Caki2 (cell line): ENCODE measurements around the gene GP1BA. TPM values are rescaled to one million over a fixed set of nuclear protein-coding genes. Genes with fewer than 3 reads are reported as not detected.

ENCODE experiments used
- DNase-seq: peaks from one replicate; pipeline ENCODE4 v3.0.0-alpha.2; 2015; ENCODE audit warnings: low read depth
- in situ Hi-C: cut with HindIII; loops from 2 replicates; pipeline ENCODE4 v1.10.0; 2016; ENCODE audit warnings: low sequenced_read_pairs, low pct_unique_long_range_greater_than_20kb, mixed read lengths
- total RNA-seq: library from RNA; depleted of rRNA; stranded (reverse); fragments of >200 nt; shearing (Covaris generic); gene quantifications from 2 replicates; pipeline ENCODE4 v1.2.3, GENCODE V29; 2014; ENCODE audit warnings: low replicate concordance

Gene GP1BA
- total RNA-seq, 1 experiment from 2014 or later: not detected

DNA sequence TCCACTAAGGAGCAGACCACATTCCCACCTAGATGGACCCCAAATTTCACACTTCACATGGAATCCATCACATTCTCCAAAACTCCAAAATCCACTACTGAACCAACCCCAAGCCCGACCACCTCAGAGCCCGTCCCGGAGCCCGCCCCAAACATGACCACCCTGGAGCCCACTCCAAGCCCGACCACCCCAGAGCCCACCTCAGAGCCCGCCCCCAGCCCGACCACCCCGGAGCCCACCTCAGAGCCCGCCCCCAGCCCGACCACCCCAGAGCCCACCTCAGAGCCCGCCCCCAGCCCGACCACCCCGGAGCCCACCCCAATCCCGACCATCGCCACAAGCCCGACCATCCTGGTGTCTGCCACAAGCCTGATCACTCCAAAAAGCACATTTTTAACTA, 1.6 kb downstream of the GP1BA start:
- DNase-seq: no peak
- in situ Hi-C loops: no loop called here

- DNase-seq: peak; percentile 48
Observed at GRCh38 chr17:4934173-4934979, 2.3 kb downstream of the GP1BA start.

DNA sequence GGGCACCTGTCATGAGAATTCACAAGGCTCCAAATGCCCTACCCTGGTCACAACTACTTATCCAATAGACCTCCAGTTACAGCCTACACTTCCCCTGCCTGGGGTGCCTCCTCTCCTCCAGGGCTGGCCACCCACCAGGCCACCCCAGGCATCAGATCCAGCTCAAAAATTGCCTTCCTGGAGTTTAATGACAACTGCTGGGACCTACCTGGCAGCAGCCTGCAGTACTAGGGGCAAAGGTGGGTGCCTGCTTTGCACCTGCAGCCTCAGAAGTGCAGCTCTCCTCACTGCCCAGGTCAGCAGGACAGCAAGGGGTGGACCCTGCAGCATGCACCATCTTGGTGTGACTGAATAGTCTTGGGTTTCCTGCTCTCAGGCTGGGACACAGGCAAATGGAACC, 3.6 kb downstream of the GP1BA start:
- DNase-seq: no peak
- in situ Hi-C loops: no loop called here

More at GRCh38 chr17:4934173-4934979, 2.3 kb downstream of the GP1BA start:
- in situ Hi-C loops: no loop called here

DNA sequence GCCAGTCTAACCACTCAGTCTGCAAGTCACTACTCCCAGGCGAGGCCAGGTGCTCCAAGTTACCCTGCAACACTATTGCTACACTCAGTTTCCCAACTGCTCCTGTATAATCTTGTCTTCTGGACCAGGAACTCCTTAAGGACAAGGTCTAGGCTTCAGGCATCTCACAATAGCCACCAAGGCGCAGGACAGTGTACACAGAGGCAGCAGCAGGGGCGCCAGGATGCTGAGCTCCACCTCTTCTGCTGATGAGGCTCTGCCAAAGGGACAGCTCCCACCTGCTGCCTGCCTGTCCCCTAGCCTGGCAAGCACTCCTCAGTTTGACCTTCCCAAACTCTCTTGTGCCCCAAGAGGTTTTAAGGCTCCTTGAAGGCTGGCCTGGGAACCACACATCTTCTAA, 4.4 kb downstream of the GP1BA start:
- in situ Hi-C loops: no loop called here
- no peak for DNase-seq

GRCh38 chr17:4937553-4937952, 5.5 kb downstream of the GP1BA start:
- in situ Hi-C loops: no loop called here

DNA sequence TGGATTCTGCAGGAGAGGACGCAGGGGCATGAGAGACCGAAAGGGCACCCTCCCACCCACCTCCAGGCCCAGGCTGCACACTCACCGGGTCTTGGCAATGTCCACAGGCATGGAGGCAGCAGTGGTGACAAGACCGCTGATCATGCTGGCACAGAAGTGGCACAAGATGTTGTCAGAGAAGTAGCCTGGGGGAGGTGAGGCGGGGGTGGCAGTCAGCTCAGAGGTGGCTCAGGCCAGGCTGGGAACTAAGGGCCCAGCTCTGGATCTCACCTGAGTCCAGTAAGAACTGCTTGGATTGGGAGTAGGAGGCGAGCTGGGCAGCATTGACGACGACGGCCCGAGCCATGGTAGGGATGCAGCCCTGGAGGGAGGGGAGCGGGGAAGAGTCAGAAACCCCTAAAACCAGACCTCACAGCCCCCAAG, 6.0 kb downstream of the GP1BA start:
- in situ Hi-C loops: no loop called here

More at GRCh38 chr17:4937553-4937952, 5.5 kb downstream of the GP1BA start:
- DNase-seq: no peak

GRCh38 chr17:4938688-4939545, 6.8 kb downstream of the GP1BA start:
- in situ Hi-C loops: no loop called here
- no peak for DNase-seq

More for the DNA sequence above, 6.0 kb downstream of the GP1BA start:
- DNase-seq: no peak

DNA sequence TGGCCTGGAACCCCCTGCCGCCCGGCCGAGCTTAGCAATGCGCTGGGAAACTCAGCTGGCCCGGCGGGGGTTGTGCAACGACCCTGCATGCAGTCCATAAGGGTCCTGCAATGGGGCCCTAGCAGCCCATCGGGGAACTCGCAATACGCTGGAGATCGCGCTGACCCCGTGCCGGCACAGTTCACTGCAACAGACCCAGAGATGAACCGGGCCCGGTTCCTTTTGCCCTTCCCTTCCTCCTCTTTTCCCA, 7.4 kb downstream of the GP1BA start:
- in situ Hi-C loops: no loop called here
- DNase-seq: no peak

DNA sequence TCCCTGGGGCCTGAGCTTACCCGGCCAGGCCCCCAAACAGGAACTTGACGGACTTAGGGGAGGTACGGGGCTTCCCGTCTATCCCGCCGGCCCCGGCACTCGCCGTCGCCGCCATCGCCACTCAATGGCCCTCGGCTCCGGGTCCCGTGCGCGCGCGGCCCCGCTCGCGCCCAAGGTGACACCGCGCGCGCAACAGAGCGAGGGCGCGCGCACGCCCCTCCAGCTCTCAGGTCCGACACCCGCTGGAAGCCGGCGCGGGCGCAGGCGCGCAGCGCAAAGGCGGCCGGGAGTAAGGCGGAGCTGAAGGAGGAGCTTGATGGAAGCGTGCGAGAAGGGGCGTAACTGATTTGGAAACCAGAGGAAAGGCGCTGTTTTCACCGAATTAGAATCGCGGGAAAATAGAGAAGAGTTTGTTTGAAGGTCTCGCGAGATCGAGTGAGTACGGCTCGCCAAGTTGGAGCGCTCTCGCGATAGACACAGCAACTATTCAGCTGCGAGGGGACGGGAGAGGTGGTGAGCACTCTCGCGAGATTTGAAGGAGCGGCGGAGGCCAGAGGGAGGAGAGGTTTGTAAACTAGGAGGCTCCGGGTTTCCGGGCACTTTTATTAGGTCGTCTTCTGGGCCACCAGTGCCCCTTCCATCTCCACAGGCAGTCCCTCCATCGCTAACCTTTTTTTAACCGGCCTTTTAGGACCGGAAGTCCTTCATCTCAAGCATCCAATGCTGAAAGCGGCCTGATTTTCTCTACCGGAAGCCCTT, 7.9 kb downstream of the GP1BA start, which contains the start of the genes RNF167 and SLC25A11:
Gene RNF167 (plus strand): TSS at position 473 of the 759 bp plus-strand sequence. CDS start 642 bp downstream, outside the sequence.
Gene SLC25A11 (minus strand): TSS at position 251 of the 759 bp plus-strand sequence. CDS start 136 bp downstream, at position 115.
- DNase-seq: peak; percentile 98
- in situ Hi-C loops: no loop called here

DNA sequence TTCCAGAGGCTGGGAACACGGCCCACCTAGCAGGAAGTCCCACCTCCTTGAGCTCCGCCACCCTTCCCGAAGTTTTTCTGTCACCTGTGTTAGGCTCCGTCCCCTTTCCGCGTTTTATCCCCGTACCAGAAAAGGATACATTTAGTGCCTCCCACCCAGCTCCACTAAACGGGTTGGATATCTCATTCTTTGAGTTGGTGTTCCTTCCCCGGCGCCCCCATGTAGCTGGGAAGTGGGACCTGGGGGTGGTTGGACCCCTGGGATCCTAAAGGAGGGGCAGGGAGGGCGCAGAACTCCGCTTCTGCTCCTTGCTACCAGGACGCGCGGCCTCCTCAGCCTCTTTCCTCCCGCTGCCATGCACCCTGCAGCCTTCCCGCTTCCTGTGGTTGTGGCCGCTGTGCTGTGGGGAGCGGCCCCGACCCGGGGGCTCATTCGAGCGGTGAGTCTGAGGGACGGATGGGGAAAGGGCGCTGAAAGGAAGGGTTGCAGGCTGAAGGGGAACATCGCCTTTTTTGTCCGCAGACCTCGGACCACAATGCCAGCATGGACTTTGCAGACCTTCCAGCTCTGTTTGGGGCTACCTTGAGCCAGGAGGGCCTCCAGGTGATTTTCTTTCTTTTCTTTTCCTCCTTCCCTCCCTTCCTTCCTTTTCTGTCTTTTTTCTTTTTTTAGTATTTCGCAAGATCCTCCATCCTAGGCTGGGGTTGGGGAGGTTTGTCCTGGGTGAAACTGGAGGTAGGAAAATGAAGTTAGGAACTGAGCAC, 8.7 kb downstream of the GP1BA start:
- in situ Hi-C loops: no loop called here

DNA sequence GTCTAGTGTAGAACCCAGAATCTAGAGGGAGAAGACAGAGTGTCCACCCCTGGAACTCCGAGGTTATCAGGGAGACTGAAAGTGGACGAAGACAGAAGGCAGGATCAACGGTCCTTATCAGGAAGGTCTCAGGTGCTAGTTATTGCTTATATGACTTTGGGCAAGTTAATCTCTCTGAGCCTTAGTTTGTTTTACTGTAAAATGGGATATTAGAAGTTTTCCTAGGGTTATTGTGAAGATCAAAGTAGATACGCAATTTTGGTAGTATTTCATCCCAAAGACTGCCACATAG, 9.2 kb downstream of the GP1BA start:
- in situ Hi-C loops: no loop called here
- DNase-seq: no peak

More for the DNA sequence above, 8.7 kb downstream of the GP1BA start:
- no peak for DNase-seq

DNA sequence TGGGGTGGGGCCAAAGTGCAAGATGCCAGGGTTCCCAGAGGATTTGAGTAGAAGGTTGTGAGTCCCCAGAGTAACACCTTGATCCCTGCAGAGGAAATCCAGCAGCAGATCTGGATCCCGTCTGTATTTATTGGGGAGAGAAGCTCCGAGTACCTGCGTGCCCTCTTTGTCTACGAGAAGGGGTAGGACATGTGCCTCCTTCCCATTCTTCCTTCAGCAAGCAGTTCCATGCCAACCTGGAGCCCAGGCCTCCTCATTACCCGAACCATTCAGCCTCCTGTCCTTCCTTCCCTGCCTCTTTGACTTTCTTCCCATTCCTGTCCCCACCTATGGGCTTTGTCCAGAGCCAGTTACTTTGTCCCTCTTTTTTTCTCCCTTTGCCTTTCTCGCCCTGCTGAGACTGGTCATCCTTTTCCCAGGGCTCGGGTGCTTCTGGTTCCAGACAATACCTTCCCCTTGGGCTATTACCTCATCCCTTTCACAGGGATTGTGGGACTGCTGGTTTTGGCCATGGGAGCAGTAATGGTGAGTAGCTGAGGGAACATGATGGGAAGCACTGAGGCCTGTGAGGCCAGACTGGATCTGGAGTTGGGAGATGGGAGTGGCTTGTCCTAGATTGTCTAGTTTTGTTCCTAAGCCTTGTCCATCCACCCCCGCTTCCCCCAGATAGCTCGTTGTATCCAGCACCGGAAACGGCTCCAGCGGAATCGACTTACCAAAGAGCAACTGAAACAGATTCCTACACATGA, 10.9 kb downstream of the GP1BA start:
- in situ Hi-C loops: no loop called here
- DNase-seq: no peak

- no peak for DNase-seq
- in situ Hi-C loops: no loop called here
Observed at GRCh38 chr17:4944163-4944553, 12.1 kb downstream of the GP1BA start.

DNA sequence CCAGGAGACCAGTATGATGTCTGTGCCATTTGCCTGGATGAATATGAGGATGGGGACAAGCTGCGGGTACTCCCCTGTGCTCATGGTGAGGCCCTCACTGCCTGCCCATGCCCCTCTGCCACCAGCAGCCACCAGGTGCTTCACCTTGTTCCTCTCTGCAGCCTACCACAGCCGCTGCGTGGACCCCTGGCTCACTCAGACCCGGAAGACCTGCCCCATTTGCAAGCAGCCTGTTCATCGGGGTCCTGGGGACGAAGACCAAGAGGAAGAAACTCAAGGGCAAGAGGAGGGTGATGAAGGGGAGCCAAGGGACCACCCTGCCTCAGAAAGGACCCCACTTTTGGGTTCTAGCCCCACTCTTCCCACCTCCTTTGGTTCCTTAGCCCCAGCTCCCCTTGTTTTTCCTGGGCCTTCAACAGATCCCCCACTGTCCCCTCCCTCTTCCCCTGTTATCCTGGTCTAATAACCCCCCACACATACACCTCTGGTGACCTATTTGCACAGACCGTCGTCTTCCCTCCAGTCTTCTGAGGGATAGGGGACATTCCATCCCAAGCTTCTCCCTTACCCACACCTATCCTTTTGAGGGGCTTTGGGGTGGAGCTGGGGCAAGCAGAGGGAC, 12.6 kb downstream of the GP1BA start:
- DNase-seq: no peak
- in situ Hi-C loops: no loop called here

GRCh38 chr17:4945176-4945943, 13.3 kb downstream of the GP1BA start:
- peak; percentile 71 for DNase-seq
- in situ Hi-C loops: no loop called here

GRCh38 chr17:4945944-4946280, 13.8 kb downstream of the GP1BA start:
- in situ Hi-C loops: no loop called here
- DNase-seq: no peak
